HG02852 (cell line): ENCODE data around the gene LY86.
A peak's percentile ranks its signal among the peaks of the same experiment; 100 is the strongest.
"Not testable (repeated sequence)": the region's sequence is repeated elsewhere in the genome, so short reads cannot be mapped to it uniquely, and the experiment has no call there.

Experiments
- ATAC-seq: cut with Tn5 transposase; IDR thresholded peaks from one replicate; pipeline ENCODE4 v1.9.1; 2021; ENCODE audit warnings: mild to moderate bottlenecking, moderate library complexity; ENCODE audit not compliant: unreplicated experiment

Gene LY86

GRCh38 chr6:6595025-6595424 lies 6.5 kb downstream of the LY86 start:
- no peak for ATAC-seq

- no peak for ATAC-seq
Measured at GRCh38 chr6:6595952-6596351, 7.4 kb downstream of the LY86 start.

GRCh38 chr6:6596529-6597328 lies 8.2 kb downstream of the LY86 start:
- no peak for ATAC-seq

- no peak for ATAC-seq
Measured at GRCh38 chr6:6597682-6598081, 9.2 kb downstream of the LY86 start.

- no peak for ATAC-seq
Measured at GRCh38 chr6:6599468-6599873, 11.0 kb downstream of the LY86 start.

- ATAC-seq = no peak
Measured at GRCh38 chr6:6600875-6601274, 12.4 kb downstream of the LY86 start.

GRCh38 chr6:6602262-6602661 lies 13.7 kb downstream of the LY86 start:
- no peak for ATAC-seq

- no peak for ATAC-seq
Measured at GRCh38 chr6:6603317-6603716, 14.8 kb downstream of the LY86 start.

- ATAC-seq = no peak
Measured at GRCh38 chr6:6604015-6604414, 15.5 kb downstream of the LY86 start.

- no peak for ATAC-seq
Measured at GRCh38 chr6:6604566-6604965, 16.0 kb downstream of the LY86 start.

GRCh38 chr6:6605873-6606272 lies 17.4 kb downstream of the LY86 start:
- ATAC-seq = no peak

GRCh38 chr6:6606391-6607030 lies 18.0 kb downstream of the LY86 start:
- not testable (repeated sequence) for ATAC-seq

- no peak for ATAC-seq
Measured at GRCh38 chr6:6609450-6609849, 20.9 kb downstream of the LY86 start.

- ATAC-seq = peak; percentile 85
Measured at GRCh38 chr6:6610031-6610591, 21.6 kb downstream of the LY86 start.

GRCh38 chr6:6611486-6611885 lies 23.0 kb downstream of the LY86 start:
- ATAC-seq = no peak

GRCh38 chr6:6612308-6612707 lies 23.8 kb downstream of the LY86 start:
- no peak for ATAC-seq

- ATAC-seq = not testable (repeated sequence)
Measured at GRCh38 chr6:6613103-6613718, 24.7 kb downstream of the LY86 start.

- ATAC-seq = no peak
Measured at GRCh38 chr6:6614096-6614982, 25.8 kb downstream of the LY86 start.

GRCh38 chr6:6614983-6615349 lies 26.4 kb downstream of the LY86 start:
- ATAC-seq = no peak

GRCh38 chr6:6616656-6617055 lies 28.1 kb downstream of the LY86 start:
- no peak for ATAC-seq
